GM12872 (cell line): ENCODE measurements around the gene TNNI2.

Experiments
- CTCF ChIP-seq: IDR thresholded peaks from 3 replicates; pipeline ENCODE4 v1.5.1; 2011; ENCODE audit warnings: low read depth, mild to moderate bottlenecking, low read length, moderate library complexity; ENCODE audit not compliant: insufficient read depth

Gene TNNI2

GRCh38 chr11:1805525-1805924, 33.3 kb upstream of the TNNI2 start:
- no peak for TF ChIP-seq CTCF

- no peak for TF ChIP-seq CTCF
Observed at GRCh38 chr11:1807264-1807995, 31.4 kb upstream of the TNNI2 start.

- TF ChIP-seq CTCF, result no peak
Observed at GRCh38 chr11:1810761-1811160, 28.0 kb upstream of the TNNI2 start.

- no peak for TF ChIP-seq CTCF
Observed at GRCh38 chr11:1812274-1812673, 26.5 kb upstream of the TNNI2 start.

GRCh38 chr11:1812801-1813200, 26.0 kb upstream of the TNNI2 start:
- TF ChIP-seq CTCF, result no peak

- TF ChIP-seq CTCF, result no peak
Observed at GRCh38 chr11:1814691-1815090, 24.1 kb upstream of the TNNI2 start.

- TF ChIP-seq CTCF, result no peak
Observed at GRCh38 chr11:1815311-1815710, 23.5 kb upstream of the TNNI2 start.
